Keratinocyte (primary cell): Measurements from ENCODE around the gene SDK1. TPM values are rescaled to one million over a fixed set of nuclear protein-coding genes. Genes with fewer than 3 reads are reported as not detected.

ENCODE experiments used
- DNase-seq: peaks from one replicate; pipeline ENCODE4 v3.0.0-alpha.2; 2011; ENCODE audit warnings: low read depth, missing footprints, low spot score
- FAIRE-seq: peaks from 2 replicates; lab custom pipeline; 2011; peaks lifted over from hg19 to GRCh38; lab: Jason Lieb, UNC
- H2AFZ ChIP-seq: 2 replicates; pipeline ENCODE4 v1.6.0; 2012; ENCODE audit warnings: low read length, control low read depth, inconsistent platforms; ENCODE audit not compliant: control insufficient read depth
- H3K27ac ChIP-seq: 2 replicates; pipeline ENCODE4 v1.5.1; 2011; ENCODE audit warnings: low read length; ENCODE audit not compliant: control insufficient read depth, insufficient read depth
- H3K27me3 ChIP-seq: 3 replicates; pipeline ENCODE4 v1.6.0; 2011; ENCODE audit warnings: low read length; ENCODE audit not compliant: control insufficient read depth, insufficient read depth; ENCODE audit errors: extremely low read depth
- H3K36me3 ChIP-seq, 2 experiments: 2 replicates in 1 of 2; 3 replicates in 1 of 2; pipeline ENCODE4 v1.5.1; 2011; ENCODE audit warnings: low read length in 2 of 2, mild to moderate bottlenecking in 1 of 2; ENCODE audit not compliant: control insufficient read depth in 2 of 2, insufficient read depth in 2 of 2; ENCODE audit errors: extremely low read depth in 1 of 2
- H3K4me1 ChIP-seq: 3 replicates; pipeline ENCODE4 v1.5.1; 2011; ENCODE audit warnings: low read length; ENCODE audit not compliant: control insufficient read depth, insufficient read depth; ENCODE audit errors: extremely low read depth
- H3K4me2 ChIP-seq: 3 replicates; pipeline ENCODE4 v1.6.0; 2011; ENCODE audit warnings: low read depth, low read length; ENCODE audit not compliant: control insufficient read depth, insufficient read depth; ENCODE audit errors: extremely low read depth
- H3K4me3 ChIP-seq, 3 experiments: fragments of 200-600 bp in 1 of 3; sonication (generic) in 1 of 3; 2 replicates in 2 of 3; 3 replicates in 1 of 3; pipeline ENCODE4 v1.5.1; 2011 to 2016; ENCODE audit warnings: low read length in 3 of 3, mild to moderate bottlenecking in 3 of 3, control low read depth in 2 of 3, inconsistent platforms in 1 of 3, low read depth in 1 of 3, mixed read lengths in 1 of 3, mixed run types in 1 of 3, moderate library complexity in 1 of 3; ENCODE audit not compliant: control insufficient read depth in 2 of 3, insufficient read depth in 2 of 3; ENCODE audit errors: extremely low read depth in 1 of 3
- H3K79me2 ChIP-seq: 2 replicates; pipeline ENCODE4 v1.6.0; 2012; ENCODE audit warnings: low read length; ENCODE audit not compliant: control insufficient read depth, insufficient read depth
- H3K9ac ChIP-seq: 3 replicates; pipeline ENCODE4 v1.6.0; 2011; ENCODE audit warnings: low read length; ENCODE audit not compliant: control insufficient read depth, insufficient read depth; ENCODE audit errors: extremely low read depth
- H3K9me1 ChIP-seq: 3 replicates; pipeline ENCODE4 v1.6.0; 2011; ENCODE audit warnings: low read length; ENCODE audit not compliant: control insufficient read depth, insufficient read depth; ENCODE audit errors: extremely low read depth
- H3K9me3 ChIP-seq: 2 replicates; pipeline ENCODE4 v1.5.1; 2012; ENCODE audit warnings: low read depth, low read length; ENCODE audit not compliant: control insufficient read depth
- H4K20me1 ChIP-seq: 3 replicates; pipeline ENCODE4 v1.6.0; 2011; ENCODE audit warnings: low read length; ENCODE audit not compliant: control insufficient read depth, insufficient read depth; ENCODE audit errors: extremely low read depth
- EZH2 ChIP-seq: IDR thresholded peaks from one replicate; pipeline ENCODE4 v1.6.1; 2012; ENCODE audit warnings: inconsistent platforms, mild to moderate bottlenecking, low read length, moderate library complexity
- dilution Hi-C: fragments of 300-500 bp; cut with MboI; formaldehyde crosslinking; loops from one replicate; pipeline ENCODE4 v1.7.0; 2020; ENCODE audit warnings: low sequenced_read_pairs; ENCODE audit not compliant: extremely low pct_ligation_motif_present
- polyA plus RNA-seq, 5 experiments: library from polyadenylated mRNA; depleted of rRNA in 3 of 5; stranded (reverse) in 3 of 5; stranded (forward) in 1 of 5; unstranded in 1 of 5; fragments of >200 nt; gene quantifications; 1 replicate in 1 of 5; 2 replicates in 3 of 5; 3 replicates in 1 of 5; pipeline versions ENCODE4 v1.2.1 to v1.2.3, GENCODE V29; 2011 to 2012; ENCODE audit warnings: missing spikeins in 2 of 5, low read depth in 1 of 5, low replicate concordance in 1 of 5
- TF ChIP-seq, protein P1 (sequence below), 3 experiments: IDR thresholded peaks in 1 of 3; conservative IDR thresholded peaks in 1 of 3; optimal IDR thresholded peaks in 1 of 3; 2 replicates in 2 of 3; 3 replicates in 1 of 3; pipeline versions ENCODE3 to v1.5.1; 2011; ENCODE audit warnings: low read length in 3 of 3, mild to moderate bottlenecking in 3 of 3, moderate library complexity in 2 of 3, control low read depth in 1 of 3, inconsistent platforms in 1 of 3; ENCODE audit not compliant: insufficient read depth in 2 of 3; ENCODE audit errors: extremely low read depth in 1 of 3

The SDK1 gene
- polyA plus RNA-seq, 1 donor (not counting 4 experiments of a cell fraction or from before 2014, with no cell fraction given) = 0.66 TPM

DNA sequence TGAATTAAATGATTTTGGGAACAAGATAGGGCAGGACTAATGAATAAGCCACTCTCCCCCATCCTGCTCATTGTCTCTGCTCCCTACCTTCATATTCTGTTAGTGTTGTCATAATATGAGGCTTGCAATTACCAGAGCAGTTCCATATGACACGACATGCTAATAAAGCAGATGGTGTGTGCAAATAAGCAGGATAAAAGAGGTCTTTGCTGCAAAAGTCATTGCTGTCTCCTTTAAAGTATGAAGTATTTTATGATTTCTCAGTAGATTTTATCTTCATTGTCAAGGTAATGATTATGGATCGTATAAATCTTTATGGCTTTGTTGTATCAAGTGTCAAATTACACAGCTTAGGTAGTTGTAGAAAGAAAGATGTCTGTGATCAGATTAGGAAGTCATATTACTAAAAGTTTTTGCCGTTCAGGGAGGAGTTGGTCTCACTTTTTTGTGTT, 114.8 kb downstream of the SDK1 start:
- FAIRE-seq (peak; percentile 94), DNase-seq (peak; percentile 32)
- Histone ChIP-seq H4K20me1 (no peaks in the 10 kb centered on the region), H3K4me1 (peaks cover 20% of the 10 kb centered on the region), H3K9me1 (no peaks in the 10 kb centered on the region), H3K27me3 (no peaks in the 10 kb centered on the region), H3K36me3 (no peaks in the 10 kb centered on the region), H2AFZ (peak overlapping the region; percentile 66), H3K4me2 (peak overlapping the region; percentile 74), H3K9ac (peak overlapping the region; percentile 57), H3K4me3 (peak overlapping the region in 2 of 3 experiments; percentile 11 to 39), H3K9me3 (no peaks in the 10 kb centered on the region), H3K79me2 (no peaks in the 10 kb centered on the region), H3K27ac (peak overlapping the region; percentile 82)
- no peak for TF ChIP-seq EZH2
- TF ChIP-seq, protein P1, sequence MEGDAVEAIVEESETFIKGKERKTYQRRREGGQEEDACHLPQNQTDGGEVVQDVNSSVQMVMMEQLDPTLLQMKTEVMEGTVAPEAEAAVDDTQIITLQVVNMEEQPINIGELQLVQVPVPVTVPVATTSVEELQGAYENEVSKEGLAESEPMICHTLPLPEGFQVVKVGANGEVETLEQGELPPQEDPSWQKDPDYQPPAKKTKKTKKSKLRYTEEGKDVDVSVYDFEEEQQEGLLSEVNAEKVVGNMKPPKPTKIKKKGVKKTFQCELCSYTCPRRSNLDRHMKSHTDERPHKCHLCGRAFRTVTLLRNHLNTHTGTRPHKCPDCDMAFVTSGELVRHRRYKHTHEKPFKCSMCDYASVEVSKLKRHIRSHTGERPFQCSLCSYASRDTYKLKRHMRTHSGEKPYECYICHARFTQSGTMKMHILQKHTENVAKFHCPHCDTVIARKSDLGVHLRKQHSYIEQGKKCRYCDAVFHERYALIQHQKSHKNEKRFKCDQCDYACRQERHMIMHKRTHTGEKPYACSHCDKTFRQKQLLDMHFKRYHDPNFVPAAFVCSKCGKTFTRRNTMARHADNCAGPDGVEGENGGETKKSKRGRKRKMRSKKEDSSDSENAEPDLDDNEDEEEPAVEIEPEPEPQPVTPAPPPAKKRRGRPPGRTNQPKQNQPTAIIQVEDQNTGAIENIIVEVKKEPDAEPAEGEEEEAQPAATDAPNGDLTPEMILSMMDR (optimal IDR thresholded peaks at IDR 0.05 in 1 of 3, IDR thresholded peaks at IDR 0.05 in 1 of 3, conservative IDR thresholded peaks at IDR 0.05 in 1 of 3; ENCODE audit: extremely low read depth in 1 of 3, insufficient read depth in 2 of 3, low read length in 3 of 3) = no peak
- dilution Hi-C loops = no loop called here

DNA sequence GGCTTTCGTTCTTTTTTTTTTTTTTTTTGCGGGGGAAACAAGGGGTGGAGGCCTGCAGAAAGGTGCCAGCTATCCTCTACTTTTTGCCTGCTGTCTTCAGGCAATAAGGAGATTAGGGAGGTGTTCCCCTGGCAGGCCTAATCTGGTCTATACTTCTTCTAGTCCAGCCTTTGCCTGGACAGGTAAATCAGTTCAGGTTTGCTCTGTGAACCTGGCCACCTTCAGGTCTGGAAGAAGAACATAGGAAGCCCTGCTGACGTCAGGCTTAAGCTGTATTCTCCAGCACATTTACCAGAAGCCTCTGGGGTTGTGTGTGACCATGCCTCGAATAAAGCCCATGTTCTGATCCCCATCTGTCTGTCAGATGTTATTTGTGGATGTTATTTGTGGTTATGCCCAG, 115.4 kb downstream of the SDK1 start:
- no peaks in the 10 kb centered on the region for H3K9me1 ChIP-seq
- dilution Hi-C loops = no loop called here
- H4K20me1 ChIP-seq = no peaks in the 10 kb centered on the region
- TF ChIP-seq EZH2 = no peak
- TF ChIP-seq, protein P1 (optimal IDR thresholded peaks at IDR 0.05 in 1 of 3, IDR thresholded peaks at IDR 0.05 in 1 of 3, conservative IDR thresholded peaks at IDR 0.05 in 1 of 3; ENCODE audit: extremely low read depth in 1 of 3, insufficient read depth in 2 of 3, low read length in 3 of 3) = no peak
- no peaks in the 10 kb centered on the region for H3K36me3 ChIP-seq
- H3K4me1 ChIP-seq = peaks cover 20% of the 10 kb centered on the region
- peak overlapping the region; percentile 57 for H3K9ac ChIP-seq
- peak overlapping the region; percentile 82 for H3K27ac ChIP-seq
- no peaks in the 10 kb centered on the region for H3K27me3 ChIP-seq
- H3K4me3 ChIP-seq = peak overlapping the region in 2 of 3 experiments; percentile 11 to 39
- DNase-seq = no peak
- peak overlapping the region; percentile 66 for H2AFZ ChIP-seq
- no peaks in the 10 kb centered on the region for H3K79me2 ChIP-seq
- H3K4me2 ChIP-seq = peak overlapping the region; percentile 74
- no peaks in the 10 kb centered on the region for H3K9me3 ChIP-seq
- no peak for FAIRE-seq
